HFFc6 (cell line): ENCODE data around the gene STXBP6. TPM values are rescaled to one million over a fixed set of nuclear protein-coding genes. Genes with fewer than 3 reads are reported as not detected.

ENCODE experiments used
- DNase-seq: peaks from one replicate; pipeline ENCODE4 v3.0.0-alpha.2; 2018
- H3K27ac Mint-ChIP-seq: 2 replicates; pipeline ENCODE4 v1.8.0; 2020; ENCODE audit warnings: mild to moderate bottlenecking, mixed read lengths
- H3K27me3 Mint-ChIP-seq: 2 replicates; pipeline ENCODE4 v1.8.0; 2021; ENCODE audit warnings: mild to moderate bottlenecking, moderate library complexity, mixed read lengths; ENCODE audit not compliant: insufficient read depth
- H3K36me3 Mint-ChIP-seq: 2 replicates; pipeline ENCODE4 v1.8.0; 2021; ENCODE audit warnings: low read depth, mixed read lengths
- H3K4me1 Mint-ChIP-seq: 2 replicates; pipeline ENCODE4 v1.8.0; 2020; ENCODE audit warnings: low read depth, mixed read lengths
- H3K4me3 Mint-ChIP-seq: 2 replicates; pipeline ENCODE4 v1.8.0; 2020; ENCODE audit warnings: mild to moderate bottlenecking, moderate library complexity, mixed read lengths
- H3K9me3 Mint-ChIP-seq: 2 replicates; pipeline ENCODE4 v1.8.0; 2020; ENCODE audit warnings: mild to moderate bottlenecking, mixed read lengths
- total RNA-seq, 6 experiments: library from RNA; stranded (reverse); fragmentation: NEBNext Ultra II Directional; extraction: Animal tissue kit (Norgen Biotek cat#: 25700); gene quantifications; 2 replicates in 1 of 6; 3 replicates in 5 of 6; pipeline ENCODE4 v1.2.3, GENCODE V29; 2021
- TF ChIP-seq, protein P1 (sequence below): fragments of 200-600 bp; sonication (generic); IDR thresholded peaks from 2 replicates; pipeline ENCODE4 v1.5.0; 2021; ENCODE audit warnings: antibody characterized with exemption, mild to moderate bottlenecking

STXBP6 gene
- total RNA-seq, 6 experiments from 2014 or later = 15.4 to 17.5 (median 17.0) TPM

GRCh38 chr14:24789378-24789884, 260.5 kb downstream of the STXBP6 start:
- no peak overlapping the region for H3K4me3 Mint-ChIP-seq
- H3K27me3 Mint-ChIP-seq = peaks cover 9% of the 10 kb centered on the region; the same call in 1 of the 2 replicates
- no peaks in the 10 kb centered on the region for H3K36me3 Mint-ChIP-seq
- no peaks in the 10 kb centered on the region for H3K4me1 Mint-ChIP-seq
- TF ChIP-seq, protein P1, sequence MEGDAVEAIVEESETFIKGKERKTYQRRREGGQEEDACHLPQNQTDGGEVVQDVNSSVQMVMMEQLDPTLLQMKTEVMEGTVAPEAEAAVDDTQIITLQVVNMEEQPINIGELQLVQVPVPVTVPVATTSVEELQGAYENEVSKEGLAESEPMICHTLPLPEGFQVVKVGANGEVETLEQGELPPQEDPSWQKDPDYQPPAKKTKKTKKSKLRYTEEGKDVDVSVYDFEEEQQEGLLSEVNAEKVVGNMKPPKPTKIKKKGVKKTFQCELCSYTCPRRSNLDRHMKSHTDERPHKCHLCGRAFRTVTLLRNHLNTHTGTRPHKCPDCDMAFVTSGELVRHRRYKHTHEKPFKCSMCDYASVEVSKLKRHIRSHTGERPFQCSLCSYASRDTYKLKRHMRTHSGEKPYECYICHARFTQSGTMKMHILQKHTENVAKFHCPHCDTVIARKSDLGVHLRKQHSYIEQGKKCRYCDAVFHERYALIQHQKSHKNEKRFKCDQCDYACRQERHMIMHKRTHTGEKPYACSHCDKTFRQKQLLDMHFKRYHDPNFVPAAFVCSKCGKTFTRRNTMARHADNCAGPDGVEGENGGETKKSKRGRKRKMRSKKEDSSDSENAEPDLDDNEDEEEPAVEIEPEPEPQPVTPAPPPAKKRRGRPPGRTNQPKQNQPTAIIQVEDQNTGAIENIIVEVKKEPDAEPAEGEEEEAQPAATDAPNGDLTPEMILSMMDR = no peak
- no peak overlapping the region for H3K27ac Mint-ChIP-seq
- H3K9me3 Mint-ChIP-seq = no peaks in the 10 kb centered on the region
- no peak for DNase-seq

- TF ChIP-seq, protein P1 = no peak
- Mint-ChIP-seq H3K9me3 (no peaks in the 10 kb centered on the region), H3K27ac (no peak overlapping the region), H3K36me3 (no peaks in the 10 kb centered on the region), H3K4me3 (no peak overlapping the region), H3K27me3 (peaks cover 4% of the 10 kb centered on the region), H3K4me1 (no peaks in the 10 kb centered on the region)
- no peak for DNase-seq
These were observed 264.2 kb downstream of the STXBP6 start for GRCh38 chr14:24785698-24786097.

GRCh38 chr14:24784981-24785380, 265.0 kb downstream of the STXBP6 start:
- no peaks in the 10 kb centered on the region for H3K36me3 Mint-ChIP-seq
- DNase-seq = no peak
- H3K4me1 Mint-ChIP-seq = no peaks in the 10 kb centered on the region
- TF ChIP-seq, protein P1 = no peak
- H3K27ac Mint-ChIP-seq = no peak overlapping the region
- no peak overlapping the region for H3K4me3 Mint-ChIP-seq
- H3K27me3 Mint-ChIP-seq = peaks cover 4% of the 10 kb centered on the region
- no peaks in the 10 kb centered on the region for H3K9me3 Mint-ChIP-seq

DNA sequence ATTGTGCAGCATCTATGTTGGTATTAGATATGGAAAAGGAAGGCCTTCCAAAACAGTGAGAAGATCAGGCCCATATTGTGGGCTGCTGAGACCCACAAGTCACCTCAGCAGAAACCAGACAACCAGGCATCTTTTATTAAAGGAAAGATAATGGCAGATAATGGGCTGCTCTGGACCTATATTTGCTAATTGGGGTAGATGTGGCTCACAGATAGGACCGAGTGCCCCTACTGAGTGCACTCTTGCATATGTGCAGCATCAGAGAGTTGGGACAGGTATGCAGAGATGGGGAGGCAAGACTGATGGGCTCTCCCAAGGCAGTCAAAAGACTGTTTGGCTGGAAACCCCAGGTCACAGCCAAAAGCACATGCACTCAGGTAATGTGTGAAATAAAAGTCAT, 266.2 kb downstream of the STXBP6 start:
- Mint-ChIP-seq H3K4me1 (no peaks in the 10 kb centered on the region), H3K27ac (no peak overlapping the region), H3K9me3 (no peaks in the 10 kb centered on the region), H3K27me3 (peaks cover 7% of the 10 kb centered on the region), H3K36me3 (no peaks in the 10 kb centered on the region), H3K4me3 (no peak overlapping the region)
- TF ChIP-seq, protein P1 = no peak
- DNase-seq = no peak

DNA sequence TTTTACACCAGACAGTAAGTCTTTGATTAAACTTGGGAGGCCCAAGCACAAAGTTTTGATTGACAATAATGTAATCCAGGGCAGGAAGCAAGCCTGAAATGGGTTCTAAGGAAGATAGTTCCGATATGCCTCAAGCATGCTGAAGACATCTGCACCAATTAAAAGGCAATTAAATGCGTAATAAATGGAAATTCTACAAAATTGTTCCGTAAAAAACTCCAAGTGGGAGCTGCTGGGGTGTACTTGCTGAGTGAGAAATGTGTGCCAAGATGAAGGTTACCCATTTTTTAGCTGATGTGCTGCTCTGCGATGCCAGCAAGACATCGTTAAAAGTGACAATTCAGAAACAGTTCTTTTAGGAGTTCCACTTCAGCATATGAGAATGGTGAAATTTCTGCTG, 269.7 kb downstream of the STXBP6 start:
- H3K36me3 Mint-ChIP-seq = no peaks in the 10 kb centered on the region
- H3K27ac Mint-ChIP-seq = no peak overlapping the region
- DNase-seq = no peak
- no peak overlapping the region for H3K4me3 Mint-ChIP-seq
- no peaks in the 10 kb centered on the region for H3K9me3 Mint-ChIP-seq
- no peaks in the 10 kb centered on the region for H3K4me1 Mint-ChIP-seq
- H3K27me3 Mint-ChIP-seq = peaks cover 9% of the 10 kb centered on the region
- TF ChIP-seq, protein P1 = no peak

DNA sequence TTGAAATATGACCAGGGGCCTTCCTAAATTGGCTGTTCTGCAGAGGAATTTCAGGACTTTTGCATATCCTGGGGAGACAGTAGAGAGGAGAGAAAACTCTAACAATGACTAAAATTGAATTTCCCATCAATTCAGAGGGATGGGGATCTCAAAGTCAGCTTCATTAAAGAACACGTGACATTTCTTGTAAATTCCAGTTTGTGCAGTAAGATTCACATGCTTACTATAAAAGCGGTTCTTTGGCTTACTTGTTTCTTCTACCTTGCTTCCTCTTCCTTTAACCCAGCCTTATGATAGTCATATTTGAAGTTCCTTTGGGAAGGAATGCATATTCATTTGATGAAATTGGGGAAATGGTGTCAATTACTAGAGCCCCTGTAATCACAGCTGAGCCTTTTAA, 272.3 kb downstream of the STXBP6 start:
- Mint-ChIP-seq H3K27me3 (peaks cover 9% of the 10 kb centered on the region), H3K4me3 (no peak overlapping the region), H3K27ac (no peak overlapping the region), H3K4me1 (no peaks in the 10 kb centered on the region), H3K36me3 (no peaks in the 10 kb centered on the region), H3K9me3 (no peaks in the 10 kb centered on the region)
- DNase-seq = no peak
- TF ChIP-seq, protein P1 = no peak
